Measurements from ENCODE around the gene PRRT1B. TPM values are rescaled to one million over a fixed set of nuclear protein-coding genes. Genes with fewer than 3 reads are reported as not detected.
"Not testable (repeated sequence)": the region's sequence is repeated elsewhere in the genome, so short reads cannot be mapped to it uniquely, and the experiment has no call there.

PRRT1B gene
- not detected for total RNA-seq

- ATAC-seq, result peak; percentile 55
Observed at GRCh38 chr9:131545003-131545785, at the start of gene PRRT1B. Gene PRRT1B (plus strand): TSS chr9:131545523. CDS start chr9:131545616, 93 bp downstream.

DNA sequence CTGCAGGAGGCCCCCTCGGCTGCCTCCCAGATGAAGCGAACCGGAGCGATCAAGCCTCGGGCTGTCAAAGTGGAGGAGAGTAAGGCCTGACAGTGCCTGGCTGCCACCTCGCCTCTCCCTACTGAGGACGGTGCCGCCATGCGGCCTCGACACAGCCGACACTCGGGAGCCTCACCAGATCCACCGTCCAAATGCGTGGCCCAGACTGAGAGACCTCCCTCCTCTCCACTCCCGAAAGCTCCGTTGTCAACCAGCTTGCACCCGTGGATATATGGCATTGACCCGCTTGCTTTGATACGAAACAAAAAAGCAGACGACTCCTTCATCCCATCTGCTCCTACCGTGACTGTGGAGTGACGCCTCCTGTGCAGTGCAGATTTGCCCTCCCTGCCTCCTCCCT is 49.5 kb upstream of the PRRT1B start:
- ATAC-seq, result no peak

GRCh38 chr9:131496844-131497405 is 48.4 kb upstream of the PRRT1B start:
- ATAC-seq, result no peak

GRCh38 chr9:131499254-131499767 is 46.0 kb upstream of the PRRT1B start:
- no peak for ATAC-seq

DNA sequence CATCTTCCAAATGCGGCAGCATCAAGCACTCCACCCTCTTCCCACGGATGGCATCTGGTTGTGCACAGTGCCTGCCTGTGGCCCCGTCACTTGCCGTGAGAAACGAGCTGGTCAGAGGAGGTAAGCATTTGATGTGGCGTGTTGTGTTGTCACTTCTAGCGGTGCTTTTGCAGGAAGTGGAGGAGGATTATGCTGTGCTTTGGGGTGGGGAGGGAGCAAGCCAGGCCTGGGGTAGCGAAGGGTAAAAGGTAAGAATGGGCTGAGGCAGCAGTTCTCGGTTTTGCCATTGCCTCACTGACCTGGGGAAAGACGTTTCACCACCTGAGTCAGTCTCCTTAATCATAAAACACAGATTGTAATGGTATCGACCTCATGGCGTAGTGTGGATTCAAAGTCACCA is 44.9 kb upstream of the PRRT1B start:
- ATAC-seq, result no peak

DNA sequence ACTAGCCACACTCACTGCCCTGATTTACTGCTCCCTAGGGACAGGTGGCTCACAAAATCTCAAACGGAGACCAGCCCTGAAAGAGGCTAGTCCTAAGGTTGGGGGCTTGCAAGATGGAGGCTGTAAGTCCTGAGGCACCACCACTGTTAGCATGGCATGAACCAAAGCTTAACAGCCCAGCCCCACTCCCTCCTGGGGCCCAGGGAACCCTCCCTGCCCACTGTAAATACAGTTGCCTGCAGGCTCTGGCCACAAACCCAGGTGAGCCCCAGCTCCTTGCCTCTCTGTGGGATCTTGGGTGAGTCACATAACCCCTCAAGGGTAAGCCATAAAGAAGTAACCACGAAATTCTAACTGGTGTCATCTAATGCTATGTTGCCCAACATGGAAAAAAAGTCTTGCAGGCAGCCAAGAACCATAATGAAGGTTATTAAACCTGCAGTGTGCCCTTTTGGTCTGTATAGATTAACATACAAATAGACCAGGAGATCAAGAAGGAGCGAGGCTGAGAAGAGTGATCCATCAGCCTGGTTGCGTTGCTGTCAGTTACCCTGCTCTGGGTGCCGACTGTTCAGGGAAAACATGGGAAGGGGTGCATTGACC is 44.3 kb upstream of the PRRT1B start:
- peak; percentile 11 for ATAC-seq

GRCh38 chr9:131502781-131503625 is 42.3 kb upstream of the PRRT1B start, which contains the start of gene POMT1:
Gene POMT1 (plus strand): TSS chr9:131502918. CDS start chr9:131504219, 1,301 bp downstream.
- peak; percentile 85 for ATAC-seq

- peak; percentile 53 for ATAC-seq
Observed at GRCh38 chr9:131503626-131504465, 41.5 kb upstream of the PRRT1B start.

- ATAC-seq, result no peak
Observed at GRCh38 chr9:131505012-131505411, 40.3 kb upstream of the PRRT1B start.

GRCh38 chr9:131511416-131511815 is 33.9 kb upstream of the PRRT1B start:
- no peak for ATAC-seq

- no peak for ATAC-seq
Observed at GRCh38 chr9:131511880-131512279, 33.4 kb upstream of the PRRT1B start.

DNA sequence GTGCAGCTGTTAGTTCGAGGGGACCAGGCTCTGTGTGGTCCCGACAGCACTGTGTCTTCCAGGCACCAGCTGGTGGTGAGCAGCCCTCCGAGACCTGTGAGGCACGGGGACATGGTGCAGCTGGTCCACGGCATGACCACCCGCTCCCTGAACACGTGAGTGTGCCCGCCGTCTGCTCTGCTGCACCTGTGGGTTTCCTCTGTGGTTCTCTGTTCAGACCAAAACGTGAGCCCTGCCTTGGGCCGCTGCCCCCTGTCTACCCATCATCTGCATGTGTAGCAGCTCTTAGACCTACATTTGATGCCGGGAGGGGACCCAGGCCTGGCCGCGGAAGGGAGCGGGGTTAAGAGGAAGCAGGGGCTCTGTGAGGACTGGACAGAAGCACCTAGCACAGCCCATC is 32.1 kb upstream of the PRRT1B start:
- no peak for ATAC-seq

GRCh38 chr9:131515559-131516031 is 29.7 kb upstream of the PRRT1B start:
- ATAC-seq, result not testable (repeated sequence)

DNA sequence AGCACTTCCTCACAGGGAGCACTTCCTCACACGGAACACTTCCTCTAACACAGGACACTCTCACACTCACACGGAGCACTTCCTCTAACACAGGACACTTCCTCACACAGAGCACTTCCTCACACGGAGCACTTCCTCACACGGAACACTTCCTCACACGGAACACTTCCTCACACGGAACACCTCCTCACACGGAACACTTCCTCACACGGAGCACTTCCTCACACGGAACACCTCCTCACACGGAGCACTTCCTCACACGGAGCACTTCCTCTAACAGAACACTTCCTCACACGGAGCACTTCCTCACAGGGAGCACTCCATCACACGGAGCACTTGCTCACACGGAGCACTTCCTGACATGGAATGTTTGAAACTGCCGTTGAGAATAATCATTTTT is 29.2 kb upstream of the PRRT1B start:
- no peak for ATAC-seq

GRCh38 chr9:131516930-131517329 is 28.4 kb upstream of the PRRT1B start:
- ATAC-seq, result no peak

GRCh38 chr9:131517761-131518190 is 27.5 kb upstream of the PRRT1B start:
- no peak for ATAC-seq

DNA sequence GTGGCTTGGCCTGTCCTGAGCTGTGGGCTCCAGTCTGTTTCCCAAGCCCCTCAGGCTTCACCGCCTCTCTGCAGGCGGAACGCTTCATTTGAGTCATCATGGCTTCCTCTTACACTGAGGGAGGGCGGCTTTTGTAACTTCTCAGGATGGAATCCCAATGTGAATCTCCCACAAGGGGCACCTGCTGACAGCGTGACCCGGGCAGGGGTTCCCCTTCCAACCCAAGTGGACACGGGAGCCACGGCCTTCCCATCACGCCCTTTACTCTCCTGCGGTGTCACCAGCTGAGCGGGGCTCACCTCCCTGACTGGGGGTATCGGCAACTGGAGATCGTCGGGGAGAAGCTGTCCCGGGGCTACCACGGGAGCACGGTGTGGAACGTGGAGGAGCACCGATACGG is 26.8 kb upstream of the PRRT1B start:
- ATAC-seq, result no peak

GRCh38 chr9:131520503-131520902 is 24.8 kb upstream of the PRRT1B start:
- ATAC-seq, result no peak

DNA sequence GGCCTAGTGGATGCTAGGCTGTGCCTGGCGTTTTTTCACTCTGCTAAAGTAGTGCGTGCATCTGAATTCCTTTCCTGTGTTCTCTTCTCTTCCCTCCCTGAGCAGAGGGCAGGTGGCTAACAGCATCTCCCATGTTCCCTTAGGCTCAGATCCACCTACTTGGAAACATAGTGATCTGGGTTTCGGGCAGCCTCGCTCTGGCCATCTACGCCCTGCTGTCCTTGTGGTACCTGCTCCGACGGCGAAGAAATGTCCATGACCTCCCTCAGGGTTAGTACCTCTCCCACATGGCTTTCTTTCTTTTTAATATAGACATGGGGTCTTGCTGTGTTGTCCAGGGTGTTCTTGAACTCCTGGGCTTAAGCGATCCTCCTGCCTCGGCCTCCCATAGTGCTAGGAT is 24.1 kb upstream of the PRRT1B start:
- no peak for ATAC-seq

- ATAC-seq, result no peak
Observed at GRCh38 chr9:131521822-131522221, 23.5 kb upstream of the PRRT1B start.

Measured in esophagus mucosa (tissue), 1 donor.